Measurements from ENCODE around the gene WDR49.

GRCh38 chr3:167521006-167521355, 132.8 kb downstream of the WDR49 start:
- no peak for TF ChIP-seq POLR2A (IDR thresholded peaks at IDR 0.05)
- no peak for TF ChIP-seq CTCF (IDR thresholded peaks at IDR 0.05)
- TF ChIP-seq POLR2AphosphoS5 (IDR thresholded peaks at IDR 0.05), result no peak
- no peak for TF ChIP-seq EP300 (IDR thresholded peaks at IDR 0.05)
